ENCODE data around the gene HMCN2.
A peak's percentile ranks its signal among the peaks of the same experiment; 100 is the strongest.
"Not testable (repeated sequence)": the region's sequence is repeated elsewhere in the genome, so short reads cannot be mapped to it uniquely, and the experiment has no call there.

Gene HMCN2

DNA sequence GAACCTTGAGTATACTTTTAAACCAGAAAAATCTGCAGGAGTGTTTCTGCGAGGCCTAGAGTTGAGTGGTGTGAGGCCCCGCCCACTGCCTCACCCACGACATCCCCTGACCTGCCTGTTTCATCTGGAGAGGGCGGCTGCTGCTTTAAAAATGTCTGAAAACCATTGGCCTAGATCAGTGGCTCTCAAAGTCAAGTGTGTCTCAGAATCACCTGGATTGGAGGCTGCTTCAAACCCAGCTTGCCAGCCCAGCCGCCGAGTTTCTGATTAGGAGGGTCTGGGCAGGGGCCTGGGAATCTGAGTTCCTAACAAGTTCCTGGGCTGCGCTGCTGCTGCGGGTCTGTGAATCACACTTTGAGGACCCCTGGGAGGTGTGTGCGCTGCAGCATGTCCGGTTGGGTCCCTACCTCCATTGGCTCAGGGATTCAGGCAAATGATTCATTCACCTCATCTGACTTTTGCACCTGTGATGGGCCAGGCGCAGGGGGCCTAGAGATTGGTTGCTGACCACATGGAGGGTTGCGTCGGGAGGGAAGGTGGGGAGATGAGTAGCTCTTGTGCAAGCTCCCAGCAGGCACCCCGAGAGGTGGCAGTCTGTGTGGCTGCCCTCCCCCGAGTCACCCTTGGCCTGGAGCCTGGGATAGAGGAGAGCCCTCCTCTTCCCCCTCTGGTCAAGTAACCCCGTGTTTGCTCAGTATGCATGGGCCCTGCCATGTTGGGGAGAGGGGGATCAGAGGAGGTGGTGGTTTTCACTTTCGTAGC lies 27.6 kb upstream of the HMCN2 start:
- FAIRE-seq: no peak
- DNase-seq (ENCODE audit: low spot score): no peak

GRCh38 chr9:130239363-130239695 lies 26.2 kb upstream of the HMCN2 start:
- FAIRE-seq (no peak), DNase-seq (ENCODE audit: low spot score) (no peak)

- DNase-seq (ENCODE audit: low spot score): peak; percentile 81
- peak; percentile 68 for FAIRE-seq
These were observed 25.8 kb upstream of the HMCN2 start for GRCh38 chr9:130239741-130240241.

DNA sequence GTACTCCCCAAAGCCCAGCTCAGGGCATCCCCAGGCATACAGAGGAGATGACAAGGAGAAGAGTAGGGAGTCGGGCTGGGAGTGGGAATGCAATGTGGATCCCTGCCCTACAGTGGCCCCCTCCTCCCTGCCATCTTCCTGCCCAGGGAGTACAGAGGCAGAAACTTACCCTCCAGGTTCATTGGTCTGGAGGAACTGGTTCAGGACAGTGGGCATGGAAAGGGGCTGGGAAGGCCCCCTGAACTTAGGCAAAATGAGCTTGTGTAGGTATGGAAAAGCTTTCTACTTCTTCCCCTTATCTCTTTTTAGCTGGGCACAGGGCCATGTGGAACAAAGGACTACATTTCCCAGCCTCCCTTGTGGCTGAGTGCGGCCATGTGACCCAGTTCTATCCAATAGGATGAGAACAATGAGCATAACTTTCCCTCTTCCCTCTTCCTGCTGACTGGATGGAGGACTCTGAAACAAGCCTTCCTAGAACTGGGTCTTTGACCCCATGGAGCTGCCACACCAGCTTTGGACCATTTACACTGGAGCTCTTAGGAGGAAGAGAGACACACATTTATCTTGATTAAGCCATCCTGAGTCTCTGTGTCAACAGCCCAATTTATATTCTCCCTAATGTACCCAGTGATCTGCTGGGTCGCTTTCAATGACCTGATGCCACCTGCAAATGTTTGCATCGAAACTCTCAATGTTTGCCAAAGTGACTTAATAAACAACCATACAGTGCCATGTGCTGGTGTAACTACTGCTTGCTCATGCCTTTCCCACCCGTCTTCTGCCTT lies 25.0 kb upstream of the HMCN2 start:
- DNase-seq (ENCODE audit: low spot score) (peak; percentile 61), FAIRE-seq (no peak)

DNA sequence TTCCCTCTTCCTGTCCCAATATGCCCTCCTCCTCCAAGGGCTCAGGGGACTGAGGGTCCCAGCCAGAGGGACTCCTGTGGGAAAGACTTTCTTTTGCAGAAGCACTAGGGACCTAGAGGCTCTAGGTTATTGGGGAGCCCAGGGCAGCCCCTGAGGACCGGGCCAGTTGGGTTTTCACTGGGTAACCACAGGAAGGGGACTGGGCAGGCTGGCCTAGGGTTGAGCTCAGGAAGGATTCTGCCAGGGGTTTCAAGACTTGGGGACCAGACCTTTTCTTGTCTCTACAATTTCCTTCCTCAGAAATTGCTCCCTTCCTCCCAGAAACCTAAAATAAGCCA lies 24.4 kb upstream of the HMCN2 start:
- no peak for FAIRE-seq
- no peak for DNase-seq (ENCODE audit: low spot score)

DNA sequence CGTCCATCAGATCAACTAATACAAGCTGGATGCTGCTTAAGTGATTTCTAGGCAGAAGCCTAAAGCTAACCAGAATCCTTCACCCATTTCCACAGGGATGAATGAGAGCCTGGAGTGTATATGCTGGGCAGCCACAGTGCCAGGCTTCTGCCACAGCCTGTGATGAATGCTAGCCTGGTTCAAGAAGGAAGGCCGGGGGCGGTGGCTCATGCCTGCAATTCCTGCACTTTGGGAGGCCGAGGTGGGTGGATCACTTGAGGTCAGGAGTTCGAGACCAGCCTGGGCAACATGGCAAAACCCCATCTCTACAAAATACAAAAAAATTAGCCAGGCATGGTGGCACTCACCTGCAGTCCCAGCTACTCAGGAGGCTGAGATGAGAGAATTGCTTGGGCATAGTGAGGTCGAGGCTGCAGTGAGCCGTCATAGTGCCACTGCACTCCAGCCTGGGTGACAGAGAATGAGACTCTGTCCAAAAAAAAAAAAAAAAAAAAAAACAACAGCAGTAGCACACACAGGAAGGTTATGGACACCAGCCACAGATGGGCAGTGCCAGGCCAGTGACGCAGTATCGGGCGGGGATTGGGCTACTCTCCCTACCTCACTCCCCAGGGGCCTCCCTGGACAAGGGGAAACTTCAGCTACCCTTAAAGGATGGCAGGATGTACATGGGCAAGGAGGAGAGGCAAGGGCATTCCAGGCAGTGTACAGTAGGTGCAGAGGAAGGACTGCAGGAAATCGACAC lies 23.1 kb upstream of the HMCN2 start:
- no peak for FAIRE-seq
- no peak for DNase-seq (ENCODE audit: low spot score)

- DNase-seq (ENCODE audit: low spot score) (peak; percentile 82), FAIRE-seq (peak; percentile 43)
These were observed 22.3 kb upstream of the HMCN2 start for GRCh38 chr9:130243015-130243881.

GRCh38 chr9:130243882-130244170 lies 21.7 kb upstream of the HMCN2 start:
- FAIRE-seq (no peak), DNase-seq (ENCODE audit: low spot score) (no peak)

- FAIRE-seq (no peak), DNase-seq (ENCODE audit: low spot score) (no peak)
These were observed 20.9 kb upstream of the HMCN2 start for GRCh38 chr9:130244548-130245165.

GRCh38 chr9:130245474-130245873 lies 20.1 kb upstream of the HMCN2 start:
- FAIRE-seq: no peak
- no peak for DNase-seq (ENCODE audit: low spot score)

GRCh38 chr9:130246126-130246525 lies 19.4 kb upstream of the HMCN2 start:
- FAIRE-seq (no peak), DNase-seq (ENCODE audit: low spot score) (no peak)

GRCh38 chr9:130254747-130255630 lies 10.6 kb upstream of the HMCN2 start:
- FAIRE-seq: no peak
- DNase-seq (ENCODE audit: low spot score): no peak

GRCh38 chr9:130255631-130256134 lies 9.9 kb upstream of the HMCN2 start:
- FAIRE-seq (no peak), DNase-seq (ENCODE audit: low spot score) (no peak)

- FAIRE-seq: no peak
These were observed 8.9 kb upstream of the HMCN2 start for GRCh38 chr9:130256644-130257043.

DNA sequence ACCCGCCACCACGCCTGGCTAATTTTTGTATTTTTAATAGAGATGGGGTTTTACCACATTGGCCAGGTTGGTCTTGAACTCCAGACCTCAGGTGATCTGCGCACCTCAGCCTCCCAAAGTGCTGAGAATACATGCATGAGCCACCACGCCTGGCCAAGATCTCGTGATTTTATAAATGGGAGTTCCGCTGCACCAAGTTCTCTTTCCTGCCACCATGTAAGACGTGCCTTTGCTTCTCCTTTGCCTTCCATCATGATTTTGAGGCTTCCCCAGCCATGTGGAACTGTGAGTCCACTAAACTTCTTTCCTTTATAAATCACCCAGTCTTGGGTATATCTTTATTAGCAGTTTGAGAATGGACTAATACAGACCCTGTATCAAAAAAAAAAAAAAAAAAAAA lies 7.4 kb upstream of the HMCN2 start:
- FAIRE-seq; DNase-seq (ENCODE audit: low spot score): not testable (repeated sequence)

More at GRCh38 chr9:130256644-130257043, 8.9 kb upstream of the HMCN2 start:
- DNase-seq (ENCODE audit: low spot score): no peak

- DNase-seq (ENCODE audit: low spot score): no peak
- FAIRE-seq: no peak
These were observed 6.5 kb upstream of the HMCN2 start for GRCh38 chr9:130259044-130259443.

- DNase-seq (ENCODE audit: low spot score): no peak
- FAIRE-seq: no peak
These were observed 4.5 kb upstream of the HMCN2 start for GRCh38 chr9:130260816-130261765.

- no peak for DNase-seq (ENCODE audit: low spot score)
- no peak for FAIRE-seq
These were observed 3.4 kb upstream of the HMCN2 start for GRCh38 chr9:130262061-130262745.
